ENCODE data around the gene ADSL.
"Not testable (repeated sequence)": the region's sequence is repeated elsewhere in the genome, so short reads cannot be mapped to it uniquely, and the experiment has no call there.

- TF ChIP-seq CTCF, POLR2A (IDR thresholded peaks at IDR 0.05): not testable (repeated sequence)
These were observed 34.7 kb upstream of the ADSL start for GRCh38 chr22:40311646-40312045.
